Caco-2 (cell line): ENCODE data around the gene CAPN3. TPM values are rescaled to one million over a fixed set of nuclear protein-coding genes. Genes with fewer than 3 reads are reported as not detected.

Experiments
- BruUV-seq: library from RNA; stranded (reverse); fragments of 400-500 nt; replicated peaks from 2 replicates; lab custom pipeline; 2021; lab: Mats Ljungman, UMichigan
- CTCF ChIA-PET: fragments of 300-600 bp; sonication (Branson Sonifier 250); formaldehyde crosslinking; loops from one replicate; lab custom pipeline; 2022; ENCODE audit warnings: antibody characterized with exemption; lab: Charles Lee
- POLR2A ChIA-PET: fragments of 300-600 bp; sonication (Branson Sonifier 250); formaldehyde crosslinking; loops from one replicate; lab custom pipeline; 2022; ENCODE audit warnings: antibody characterized with exemption; lab: Charles Lee
- DNase-seq, 2 experiments: peaks; one replicate each; pipeline versions ENCODE4 v3.0.0 to v3.0.0-alpha.2; 2020 to 2022
- H3K27me3 ChIP-seq: replicated peaks from 2 replicates; pipeline ENCODE4 v1.6.0; 2011; ENCODE audit warnings: low read length; ENCODE audit not compliant: control insufficient read depth, insufficient read depth
- H3K36me3 ChIP-seq: 2 replicates; pipeline ENCODE4 v1.5.1; 2011; ENCODE audit warnings: low read length; ENCODE audit not compliant: control insufficient read depth, insufficient read depth
- H3K4me1 ChIP-seq: fragments of 250-450 bp; sonication (Bioruptor Pico); 2 replicates; pipeline ENCODE4 v1.5.1; 2020; ENCODE audit warnings: mild to moderate bottlenecking
- H3K4me3 ChIP-seq: 2 replicates; pipeline ENCODE4 v1.5.1; 2011; ENCODE audit warnings: low read depth, mild to moderate bottlenecking, control low read depth, low read length
- H3K9me3 ChIP-seq: fragments of 250-450 bp; sonication (Bioruptor Pico); 2 replicates; pipeline ENCODE4 v1.5.1; 2020; ENCODE audit warnings: mild to moderate bottlenecking, moderate library complexity
- H3K27ac Mint-ChIP-seq: one replicate; pipeline ENCODE4 v1.8.0; 2022; ENCODE audit warnings: mixed read lengths; ENCODE audit not compliant: unreplicated experiment
- H3K27me3 Mint-ChIP-seq: one replicate; pipeline ENCODE4 v1.8.0; 2022; ENCODE audit warnings: mixed read lengths; ENCODE audit not compliant: insufficient read depth, unreplicated experiment
- H3K36me3 Mint-ChIP-seq: one replicate; pipeline ENCODE4 v1.8.0; 2022; ENCODE audit warnings: mild to moderate bottlenecking, mixed read lengths; ENCODE audit not compliant: insufficient read depth, unreplicated experiment
- H3K4me1 Mint-ChIP-seq: one replicate; pipeline ENCODE4 v1.8.0; 2022; ENCODE audit warnings: low read depth, mixed read lengths; ENCODE audit not compliant: unreplicated experiment
- H3K4me3 Mint-ChIP-seq: one replicate; pipeline ENCODE4 v1.8.0; 2022; ENCODE audit warnings: mild to moderate bottlenecking, moderate library complexity, mixed read lengths; ENCODE audit not compliant: unreplicated experiment
- H3K9me3 Mint-ChIP-seq: one replicate; pipeline ENCODE4 v1.8.0; 2022; ENCODE audit warnings: mixed read lengths; ENCODE audit not compliant: unreplicated experiment
- CTCF ChIP-seq, 2 experiments: fragments of 200-600 bp in 1 of 2; IDR thresholded peaks; 1 replicate in 1 of 2; 2 replicates in 1 of 2; pipeline versions ENCODE4 v1.5.1 to v1.8.0; 2011 to 2022; ENCODE audit warnings: antibody characterized with exemption in 1 of 2, control low read depth in 1 of 2, inconsistent platforms in 1 of 2, low read depth in 1 of 2, low read length in 1 of 2, mild to moderate bottlenecking in 1 of 2, moderate library complexity in 1 of 2; ENCODE audit not compliant: insufficient read depth in 1 of 2, severe bottlenecking in 1 of 2, unreplicated experiment in 1 of 2
- intact Hi-C: fragments of 100-400 bp; cut with micrococcal nuclease; formaldehyde crosslinking; loops from one replicate; pipeline ENCODE4 v1.10.0; 2022; ENCODE audit not compliant: unreplicated experiment
- total RNA-seq: library from RNA; stranded (reverse); gene quantifications from 2 replicates; pipeline ENCODE4 v1.2.3, GENCODE V29; 2022

Gene CAPN3
- total RNA-seq, 1 experiment from 2014 or later = 0.66 TPM

- ChIA-PET POLR2A (no interaction called here), CTCF (no interaction called here)
- H3K4me3 ChIP-seq = no peak overlapping the region
- Mint-ChIP-seq H3K36me3 (no peaks in the 10 kb centered on the region), H3K4me1 (no peaks in the 10 kb centered on the region), H3K4me3 (no peak overlapping the region), H3K27ac (no peak overlapping the region), H3K9me3 (no peaks in the 10 kb centered on the region), H3K27me3 (peaks cover 2% of the 10 kb centered on the region)
- no peak for TF ChIP-seq CTCF (IDR thresholded peaks at IDR 0.05; ENCODE audit: insufficient read depth in 1 of 2, low read depth in 1 of 2, low read length in 1 of 2, severe bottlenecking in 1 of 2, unreplicated experiment in 1 of 2)
- no peaks in the 10 kb centered on the region for H3K27me3 ChIP-seq
- no peak for DNase-seq
- intact Hi-C loops = no loop called here
- no peaks in the 10 kb centered on the region for H3K9me3 ChIP-seq
- no peaks in the 10 kb centered on the region for H3K36me3 ChIP-seq
- no peaks in the 10 kb centered on the region for H3K4me1 ChIP-seq
- no TSS peak for BruUV-seq
Measured at GRCh38 chr15:42355291-42355690, 4.0 kb upstream of the CAPN3 start.

DNA sequence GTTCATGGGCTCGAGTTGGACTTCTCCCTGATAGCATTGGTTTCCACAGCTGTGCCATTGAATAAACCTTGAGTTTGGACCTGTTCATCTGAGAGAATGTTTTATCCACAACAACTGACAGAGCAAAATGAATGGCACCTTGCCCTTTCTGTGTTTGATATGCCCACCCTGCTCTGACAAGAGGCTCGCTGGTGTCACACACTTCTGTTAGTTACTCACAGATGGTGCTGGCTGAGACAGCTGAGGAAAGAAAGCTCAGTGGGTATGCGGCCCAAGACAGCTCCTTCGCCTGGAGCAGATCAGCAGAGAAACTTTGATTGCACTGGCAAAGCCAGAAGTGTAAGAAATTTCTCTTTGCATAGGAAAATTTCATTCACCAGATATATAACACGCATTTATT, 2.5 kb upstream of the CAPN3 start:
- Mint-ChIP-seq H3K27ac (no peak overlapping the region), H3K4me3 (no peak overlapping the region), H3K4me1 (no peaks in the 10 kb centered on the region), H3K9me3 (no peaks in the 10 kb centered on the region), H3K36me3 (no peaks in the 10 kb centered on the region), H3K27me3 (peaks cover 2% of the 10 kb centered on the region)
- intact Hi-C loops = no loop called here
- Histone ChIP-seq H3K36me3 (no peaks in the 10 kb centered on the region), H3K9me3 (no peaks in the 10 kb centered on the region), H3K27me3 (no peaks in the 10 kb centered on the region), H3K4me3 (no peak overlapping the region), H3K4me1 (no peaks in the 10 kb centered on the region)
- no TSS peak for BruUV-seq
- ChIA-PET POLR2A (no interaction called here), CTCF (no interaction called here)
- TF ChIP-seq CTCF (IDR thresholded peaks at IDR 0.05; ENCODE audit: insufficient read depth in 1 of 2, low read depth in 1 of 2, low read length in 1 of 2, severe bottlenecking in 1 of 2, unreplicated experiment in 1 of 2) = no peak
- no peak for DNase-seq

GRCh38 chr15:42358141-42358540, 1.2 kb upstream of the CAPN3 start:
- BruUV-seq = no TSS peak
- peaks cover 2% of the 10 kb centered on the region for H3K27me3 Mint-ChIP-seq
- Histone ChIP-seq H3K27me3 (no peaks in the 10 kb centered on the region), H3K4me3 (no peak overlapping the region), H3K36me3 (no peaks in the 10 kb centered on the region), H3K9me3 (no peaks in the 10 kb centered on the region), H3K4me1 (no peaks in the 10 kb centered on the region)
- ChIA-PET POLR2A (no interaction called here), CTCF (no interaction called here)
- H3K4me3 Mint-ChIP-seq = no peak overlapping the region
- no peaks in the 10 kb centered on the region for H3K4me1 Mint-ChIP-seq
- no peak for DNase-seq
- intact Hi-C loops = no loop called here
- H3K9me3 Mint-ChIP-seq = no peaks in the 10 kb centered on the region
- H3K36me3 Mint-ChIP-seq = no peaks in the 10 kb centered on the region
- no peak overlapping the region for H3K27ac Mint-ChIP-seq
- no peak for TF ChIP-seq CTCF (IDR thresholded peaks at IDR 0.05; ENCODE audit: insufficient read depth in 1 of 2, low read depth in 1 of 2, low read length in 1 of 2, severe bottlenecking in 1 of 2, unreplicated experiment in 1 of 2)
